Gastrocnemius medialis (tissue), 4 donors: ENCODE results near the gene ROMO1. TPM values are rescaled to one million over a fixed set of nuclear protein-coding genes. Genes with fewer than 3 reads are reported as not detected.
"Not testable (repeated sequence)": the region's sequence is repeated elsewhere in the genome, so short reads cannot be mapped to it uniquely, and the experiment has no call there.

Experiments
- ATAC-seq, 2 donors: fragments of 150-250 bp; one replicate each; pipeline ENCODE4 v1.9.1; 2016
- DNase-seq, 2 donors: peaks; one replicate each; pipeline ENCODE4 v3.0.0-alpha.2; 2019
- H3K27ac ChIP-seq, 4 donors: fragments of 200-600 bp; sonication (generic); 1 replicate in 1 of 4; 2 replicates in 3 of 4; pipeline ENCODE4 v1.5.1; 2016 to 2018; ENCODE audit warnings: mild to moderate bottlenecking in 2 of 4, moderate library complexity in 1 of 4
- H3K27me3 ChIP-seq, 3 donors: fragments of 200-600 bp; sonication (generic) in 2 of 3; 1 replicate in 1 of 3; 2 replicates in 2 of 3; pipeline versions ENCODE4 v1.5.1 to v1.6.0; 2016 to 2019; ENCODE audit warnings: mild to moderate bottlenecking in 1 of 3, moderate library complexity in 1 of 3
- H3K36me3 ChIP-seq, 2 donors: fragments of 200-600 bp; sonication (generic) in 1 of 2; one replicate each; pipeline ENCODE4 v1.5.1; 2017 to 2018
- H3K4me1 ChIP-seq, 2 donors: fragments of 200-600 bp; sonication (generic) in 1 of 2; one replicate each; pipeline ENCODE4 v1.5.1; 2016 to 2017; ENCODE audit warnings: mild to moderate bottlenecking in 2 of 2
- H3K4me3 ChIP-seq, 4 donors: fragments of 200-600 bp; sonication (generic) in 3 of 4; 1 replicate in 1 of 4; 2 replicates in 3 of 4; pipeline ENCODE4 v1.5.1; 2016 to 2019; ENCODE audit warnings: mild to moderate bottlenecking in 2 of 4
- H3K9me3 ChIP-seq, 3 donors: fragments of 200-600 bp; sonication (generic) in 2 of 3; 1 replicate in 1 of 3; 2 replicates in 2 of 3; pipeline ENCODE4 v1.5.1; 2016 to 2019
- POLR2A ChIP-seq, 2 donors: fragments of 450-650 bp; IDR thresholded peaks; one replicate each; pipeline ENCODE4 v1.6.1; 2017; ENCODE audit warnings: antibody characterized with exemption in 2 of 2, mild to moderate bottlenecking in 2 of 2, moderate library complexity in 2 of 2
- in situ Hi-C, 4 donors: fragments of 200-750 bp; cut with MboI; loops; one replicate each; pipeline versions ENCODE4 v1.15.0 to v1.8.0; 2017; ENCODE audit warnings: low sequenced_read_pairs in 4 of 4
- intact Hi-C: fragments of 100-400 bp; cut with DNase I; formaldehyde crosslinking; loops from one replicate; pipeline ENCODE4 v1.15.1; 2023; ENCODE audit warnings: low total_unique reads
- total RNA-seq, 4 donors: library from RNA; depleted of rRNA; stranded (reverse); fragments of >200 nt; gene quantifications; one replicate each; pipeline versions ENCODE4 v1.1.0 to v1.2.3, GENCODE V29; 2016
- TF ChIP-seq, protein P1 (sequence below), 5 experiments: fragments of 450-650 bp in 3 of 5; fragments of 200-600 bp in 2 of 5; sonication (generic) in 2 of 5; IDR thresholded peaks in 4 of 5; conservative IDR thresholded peaks in 1 of 5; 1 replicate in 4 of 5; 2 replicates in 1 of 5; pipeline ENCODE4 v1.5.1; 2016 to 2019; ENCODE audit warnings: antibody characterized with exemption in 5 of 5, mild to moderate bottlenecking in 3 of 5, moderate library complexity in 3 of 5

ROMO1 gene
- total RNA-seq, 4 donors from 2014 or later, result 213 to 491 (median 309) TPM

DNA sequence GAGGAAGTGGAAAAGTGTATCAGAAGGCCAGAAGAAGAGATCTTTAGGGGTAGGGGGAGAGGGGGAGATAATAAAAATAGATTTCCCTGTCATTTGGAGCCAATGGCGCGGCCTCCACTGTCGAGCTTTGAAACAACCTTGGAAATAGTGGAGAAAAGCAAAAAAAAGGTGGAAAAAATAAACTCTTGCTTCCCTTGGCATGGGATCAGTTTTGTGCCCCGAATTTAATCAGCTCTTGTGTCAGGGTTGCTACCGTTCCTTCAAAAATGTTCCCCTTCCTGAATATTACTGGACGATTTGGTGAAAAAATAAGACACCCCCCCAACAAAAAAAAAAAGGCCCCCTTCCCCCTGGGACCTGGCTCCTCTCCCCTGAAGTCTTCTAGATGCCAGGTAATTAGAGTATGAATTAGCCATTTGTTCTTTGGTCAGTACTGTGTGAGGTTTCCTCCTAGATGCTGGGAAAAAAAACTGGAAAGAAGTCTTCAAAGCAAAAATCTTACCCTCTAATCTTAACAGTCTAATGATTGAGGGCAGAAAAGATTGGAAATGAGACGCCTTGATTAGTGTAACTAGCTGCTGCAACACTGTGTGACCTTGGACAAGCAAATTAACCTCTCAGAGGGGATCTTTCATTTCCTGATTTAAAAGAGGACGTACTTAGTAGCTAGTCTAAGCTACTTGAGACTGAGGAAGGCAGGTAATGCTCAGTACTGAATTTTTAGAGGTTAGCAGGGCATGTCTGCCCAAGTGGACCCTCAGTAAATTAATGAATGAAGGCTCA, 43.7 kb downstream of the ROMO1 start:
- TF ChIP-seq, protein P1, sequence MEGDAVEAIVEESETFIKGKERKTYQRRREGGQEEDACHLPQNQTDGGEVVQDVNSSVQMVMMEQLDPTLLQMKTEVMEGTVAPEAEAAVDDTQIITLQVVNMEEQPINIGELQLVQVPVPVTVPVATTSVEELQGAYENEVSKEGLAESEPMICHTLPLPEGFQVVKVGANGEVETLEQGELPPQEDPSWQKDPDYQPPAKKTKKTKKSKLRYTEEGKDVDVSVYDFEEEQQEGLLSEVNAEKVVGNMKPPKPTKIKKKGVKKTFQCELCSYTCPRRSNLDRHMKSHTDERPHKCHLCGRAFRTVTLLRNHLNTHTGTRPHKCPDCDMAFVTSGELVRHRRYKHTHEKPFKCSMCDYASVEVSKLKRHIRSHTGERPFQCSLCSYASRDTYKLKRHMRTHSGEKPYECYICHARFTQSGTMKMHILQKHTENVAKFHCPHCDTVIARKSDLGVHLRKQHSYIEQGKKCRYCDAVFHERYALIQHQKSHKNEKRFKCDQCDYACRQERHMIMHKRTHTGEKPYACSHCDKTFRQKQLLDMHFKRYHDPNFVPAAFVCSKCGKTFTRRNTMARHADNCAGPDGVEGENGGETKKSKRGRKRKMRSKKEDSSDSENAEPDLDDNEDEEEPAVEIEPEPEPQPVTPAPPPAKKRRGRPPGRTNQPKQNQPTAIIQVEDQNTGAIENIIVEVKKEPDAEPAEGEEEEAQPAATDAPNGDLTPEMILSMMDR (IDR thresholded peaks at IDR 0.05 in 4 of 5, conservative IDR thresholded peaks at IDR 0.05 in 1 of 5), result peak in 1 of 5 experiments; percentile 5
- no peak for TF ChIP-seq POLR2A (IDR thresholded peaks at IDR 0.05)
- no peaks in the 10 kb centered on the region for H3K9me3 ChIP-seq
- in situ Hi-C loops, result loop anchor here in 2 of 4 donors (10.0 to 25.0 kb wide), 2 partner anchors 142 to 144 kb away; no protein-coding TSS in a partner anchor
- H3K4me1 ChIP-seq, result peaks cover 32 to 36% of the 10 kb centered on the region in 2 donors
- DNase-seq, result no peak
- peak overlapping the region; percentile 91 to 98 (median 96) for H3K27ac ChIP-seq
- peak in 1 of 2 donors; percentile 18 for ATAC-seq
- intact Hi-C loops, result loop anchor here (1.0 to 5.0 kb wide), 4 partner anchors 26 to 212 kb away; partner anchors contain the start of gene SCAND1
- peaks cover 0 to 26% of the 10 kb centered on the region in 2 donors for H3K36me3 ChIP-seq
- no peaks in the 10 kb centered on the region for H3K27me3 ChIP-seq
- peak overlapping the region; percentile 59 to 86 (median 70) for H3K4me3 ChIP-seq

DNA sequence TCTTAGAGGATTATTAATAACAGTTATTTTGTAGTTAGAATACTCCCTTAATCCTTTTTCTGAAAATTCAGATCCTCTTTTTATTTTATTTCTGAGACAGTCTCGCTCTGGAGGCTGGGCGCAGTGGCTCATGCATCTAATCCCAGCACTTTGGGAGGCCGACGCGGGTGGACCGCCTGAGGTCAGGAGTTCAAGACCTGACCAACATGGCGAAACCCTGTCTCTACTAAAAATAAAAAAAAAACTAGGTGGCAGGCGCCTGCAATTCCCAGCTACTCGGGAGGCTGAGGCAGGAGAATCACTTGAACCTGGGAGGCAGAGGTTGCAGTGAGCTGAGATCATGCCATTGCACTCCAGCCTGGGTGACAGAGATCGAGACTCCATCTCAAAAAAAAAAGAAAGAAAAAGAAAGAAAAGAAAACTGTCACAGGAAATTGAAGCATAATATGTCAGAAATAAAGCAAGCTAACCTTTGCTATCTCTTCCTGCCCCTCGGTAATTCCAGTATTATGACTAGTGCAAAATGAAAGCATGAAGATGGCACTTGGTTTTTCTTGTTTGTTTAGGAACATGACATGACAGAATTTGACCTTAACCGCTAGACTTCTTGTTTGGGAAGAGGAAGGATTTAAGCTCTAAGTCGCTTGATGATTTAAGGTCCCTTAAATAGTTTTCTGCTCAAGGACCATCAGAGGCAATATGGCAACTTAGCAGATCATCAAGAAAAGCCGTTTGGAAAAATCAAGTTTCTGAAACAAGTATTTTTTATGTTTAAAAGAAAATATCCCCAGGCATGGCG, 44.7 kb downstream of the ROMO1 start:
- no peak for ATAC-seq

DNA sequence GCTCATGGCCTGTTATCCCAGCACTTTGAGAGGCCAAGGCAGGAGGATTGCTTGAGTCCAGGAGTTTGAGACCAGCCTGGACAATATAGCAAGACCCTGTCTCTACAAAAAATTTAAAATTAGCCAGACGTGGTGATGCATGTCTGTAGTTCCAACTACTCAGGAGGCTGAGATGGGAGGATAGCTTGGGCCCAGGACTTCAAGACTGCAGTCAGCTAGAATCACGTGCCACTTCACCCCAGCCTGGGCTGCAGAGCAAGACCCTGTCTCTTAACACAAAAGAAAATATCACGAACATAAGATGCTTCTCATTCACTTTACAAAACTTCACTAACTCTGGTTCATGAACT, 45.3 kb downstream of the ROMO1 start:
- Histone ChIP-seq H3K27ac (peak overlapping the region; percentile 91 to 98 (median 96)), H3K36me3 (peaks cover 0 to 11% of the 10 kb centered on the region in 2 donors), H3K4me1 (peaks cover 16 to 22% of the 10 kb centered on the region in 2 donors)
- not testable (repeated sequence) for DNase-seq, H3K27me3 ChIP-seq, ATAC-seq, H3K9me3 ChIP-seq, H3K4me3 ChIP-seq
- intact Hi-C loops (loop anchor here (5.0 kb wide), 1 partner anchor 142 kb away; no protein-coding TSS in a partner anchor), in situ Hi-C loops (loop anchor here in 2 of 4 donors (10.0 to 25.0 kb wide), 2 partner anchors 140 to 143 kb away; no protein-coding TSS in a partner anchor)

More for the DNA sequence above, 44.7 kb downstream of the ROMO1 start:
- in situ Hi-C loops, result loop anchor here in 2 of 4 donors (10.0 to 25.0 kb wide), 2 partner anchors 141 to 143 kb away; no protein-coding TSS in a partner anchor
- Histone ChIP-seq H3K27me3 (no peaks in the 10 kb centered on the region), H3K4me3 (peak overlapping the region in 3 of 4 donors; percentile 4 to 86 (median 12)), H3K27ac (peak overlapping the region; percentile 91 to 98 (median 96)), H3K4me1 (peaks cover 22 to 26% of the 10 kb centered on the region in 2 donors), H3K36me3 (peaks cover 0 to 17% of the 10 kb centered on the region in 2 donors), H3K9me3 (no peaks in the 10 kb centered on the region)
- TF ChIP-seq POLR2A (IDR thresholded peaks at IDR 0.05), result no peak
- TF ChIP-seq, protein P1 (IDR thresholded peaks at IDR 0.05 in 4 of 5, conservative IDR thresholded peaks at IDR 0.05 in 1 of 5), result no peak
- no peak for DNase-seq
- intact Hi-C loops, result loop anchor here (2.0 to 5.0 kb wide), 2 partner anchors 142 to 211 kb away; partner anchors contain the start of gene SCAND1

Other genes with a start within 250 kb of the ROMO1 start
- gene CEP250, start 243.8 kb upstream of the ROMO1 start, total RNA-seq, result 10 to 100 TPM; 10.9 to 13.9 (median 12.8) TPM
- gene C20orf173, start 169.8 kb upstream of the ROMO1 start, total RNA-seq, result not detected
- gene ERGIC3, start 157.3 kb upstream of the ROMO1 start, total RNA-seq, result 10 to 100 TPM; 82.5 to 91.0 (median 89.2) TPM
- 1 to 10 TPM in 1 of 4 donors, under 1 TPM in 1, not detected in 2; 0.91 to 1.4 TPM for gene SPAG4, start 83.6 kb upstream of the ROMO1 start, total RNA-seq
- gene CPNE1, start 34.5 kb upstream of the ROMO1 start, total RNA-seq, result 10 to 100 TPM; 37.3 to 60.7 (median 50.1) TPM
- 10 to 100 TPM in 3 of 4 donors, 1 to 10 TPM in 1; 9.8 to 23.7 (median 20.7) TPM for gene RBM12, start 34.5 kb upstream of the ROMO1 start, total RNA-seq
- 10 to 100 TPM; 31.5 to 85.8 (median 37.2) TPM for gene NFS1, start 53 bp upstream of the ROMO1 start, total RNA-seq
- 100 to 1,000 TPM in 3 of 4 donors, 10 to 100 TPM in 1; 98.5 to 165 (median 130) TPM for gene RBM39, start 42.9 kb downstream of the ROMO1 start, total RNA-seq
- 10 to 100 TPM; 72.6 to 91.9 (median 82.2) TPM for gene PHF20, start 72.6 kb downstream of the ROMO1 start, total RNA-seq